GM12865 (cell line): ENCODE data around the gene DLK2.
A peak's percentile ranks its signal among the peaks of the same experiment; 100 is the strongest.
"Not testable (repeated sequence)": the region's sequence is repeated elsewhere in the genome, so short reads cannot be mapped to it uniquely, and the experiment has no call there.

ENCODE experiments used
- DNase-seq: peaks from one replicate; pipeline ENCODE4 v3.0.0; 2010; ENCODE audit warnings: low read depth
- H3K4me3 ChIP-seq: 2 replicates; pipeline ENCODE4 v1.5.1; 2011; ENCODE audit warnings: mild to moderate bottlenecking, low read depth, low read length, control low read depth
- TF ChIP-seq, protein P1 (sequence below): IDR thresholded peaks from 2 replicates; pipeline ENCODE4 v1.5.1; 2011; ENCODE audit warnings: low read length, control low read depth, low read depth, inconsistent platforms; ENCODE audit not compliant: insufficient read depth; ENCODE audit errors: missing control alignments

Gene DLK2

DNA sequence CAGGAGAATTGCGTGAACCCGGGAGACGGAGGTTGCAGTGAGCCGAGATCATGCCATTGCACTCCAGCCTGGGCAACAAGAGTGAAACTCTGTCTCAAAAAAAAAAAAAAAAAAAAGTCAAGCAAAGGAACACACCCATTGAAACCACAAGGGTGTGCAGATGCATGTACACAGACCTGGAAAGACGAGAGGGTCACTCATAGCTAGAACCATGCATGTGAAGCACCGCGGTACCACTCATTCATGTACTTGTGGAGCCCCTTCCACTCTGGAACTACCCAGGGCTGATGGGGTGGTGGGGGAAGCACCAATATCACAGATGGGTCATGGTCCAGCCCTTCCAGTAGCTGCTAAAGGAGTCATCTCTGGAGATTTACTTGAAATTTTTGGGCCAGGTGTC lies 14.6 kb upstream of the DLK2 start:
- TF ChIP-seq, protein P1, sequence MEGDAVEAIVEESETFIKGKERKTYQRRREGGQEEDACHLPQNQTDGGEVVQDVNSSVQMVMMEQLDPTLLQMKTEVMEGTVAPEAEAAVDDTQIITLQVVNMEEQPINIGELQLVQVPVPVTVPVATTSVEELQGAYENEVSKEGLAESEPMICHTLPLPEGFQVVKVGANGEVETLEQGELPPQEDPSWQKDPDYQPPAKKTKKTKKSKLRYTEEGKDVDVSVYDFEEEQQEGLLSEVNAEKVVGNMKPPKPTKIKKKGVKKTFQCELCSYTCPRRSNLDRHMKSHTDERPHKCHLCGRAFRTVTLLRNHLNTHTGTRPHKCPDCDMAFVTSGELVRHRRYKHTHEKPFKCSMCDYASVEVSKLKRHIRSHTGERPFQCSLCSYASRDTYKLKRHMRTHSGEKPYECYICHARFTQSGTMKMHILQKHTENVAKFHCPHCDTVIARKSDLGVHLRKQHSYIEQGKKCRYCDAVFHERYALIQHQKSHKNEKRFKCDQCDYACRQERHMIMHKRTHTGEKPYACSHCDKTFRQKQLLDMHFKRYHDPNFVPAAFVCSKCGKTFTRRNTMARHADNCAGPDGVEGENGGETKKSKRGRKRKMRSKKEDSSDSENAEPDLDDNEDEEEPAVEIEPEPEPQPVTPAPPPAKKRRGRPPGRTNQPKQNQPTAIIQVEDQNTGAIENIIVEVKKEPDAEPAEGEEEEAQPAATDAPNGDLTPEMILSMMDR: no peak
- DNase-seq: peak; percentile 75
- H3K4me3 ChIP-seq: no peak overlapping the region

DNA sequence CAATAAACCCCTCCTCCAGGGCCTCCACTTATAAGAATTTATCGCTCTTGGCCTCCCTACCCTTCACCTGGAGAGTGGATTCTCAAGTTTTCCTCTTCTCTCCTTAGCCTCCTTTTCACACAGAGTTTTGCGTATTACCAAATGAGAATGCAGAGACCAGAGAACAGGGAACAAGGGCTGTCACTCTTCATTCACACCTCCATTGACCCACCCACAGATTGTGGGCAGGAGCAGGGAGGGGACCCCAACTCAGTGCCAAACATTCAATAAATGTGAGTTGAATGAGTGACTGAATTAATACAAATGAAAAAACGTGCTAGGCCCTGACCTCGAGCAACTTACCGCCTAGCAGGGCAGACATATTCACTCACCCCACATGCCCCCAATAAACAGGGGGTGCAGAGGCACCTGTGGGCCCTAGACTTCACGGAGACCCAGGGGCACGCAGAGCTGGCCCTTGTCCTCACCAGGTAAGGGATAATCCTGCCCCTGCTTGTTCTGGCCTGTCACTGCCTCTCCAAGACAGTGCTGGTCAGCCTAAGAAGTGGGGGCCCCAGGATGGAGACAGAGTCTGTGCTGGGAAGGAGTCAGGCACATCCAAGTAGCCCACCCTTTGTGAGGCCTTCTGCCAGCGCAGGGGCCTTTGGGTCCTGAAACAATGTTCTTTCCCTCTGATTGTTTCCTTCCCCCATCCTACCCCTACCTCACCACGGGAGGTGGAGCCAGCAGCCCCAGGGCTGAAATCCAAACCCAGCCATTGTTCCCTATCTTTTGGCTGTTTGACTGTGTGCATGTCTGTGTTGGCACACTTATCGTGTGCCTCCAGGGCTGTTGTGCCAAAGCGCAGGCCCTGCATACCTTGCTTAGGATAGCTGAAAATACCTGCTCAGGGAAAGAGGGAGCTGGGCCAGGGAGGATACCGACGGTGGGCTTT lies 13.7 kb upstream of the DLK2 start:
- no peak for DNase-seq
- TF ChIP-seq, protein P1: no peak
- H3K4me3 ChIP-seq: no peak overlapping the region

DNA sequence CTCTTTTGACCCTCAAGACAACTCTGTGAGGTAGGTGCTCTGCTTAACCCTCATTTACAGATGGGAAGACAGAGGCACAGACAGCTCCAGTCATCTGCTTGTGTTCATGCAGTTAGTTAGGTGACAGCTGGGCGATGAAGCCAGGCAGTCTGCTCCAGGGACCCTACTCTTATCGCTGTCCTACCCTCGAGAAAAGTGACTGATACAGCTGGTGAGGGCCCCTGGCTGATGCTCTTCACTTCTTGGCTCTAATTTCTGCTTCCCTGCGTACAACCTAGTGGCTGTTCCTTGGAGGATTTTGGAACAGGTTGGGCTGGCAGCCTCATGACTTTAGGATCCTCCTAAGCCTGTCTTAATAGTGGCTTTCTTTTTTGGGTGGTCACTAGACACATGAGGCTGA lies 12.9 kb upstream of the DLK2 start:
- TF ChIP-seq, protein P1: no peak
- no peak overlapping the region for H3K4me3 ChIP-seq
- DNase-seq: no peak

DNA sequence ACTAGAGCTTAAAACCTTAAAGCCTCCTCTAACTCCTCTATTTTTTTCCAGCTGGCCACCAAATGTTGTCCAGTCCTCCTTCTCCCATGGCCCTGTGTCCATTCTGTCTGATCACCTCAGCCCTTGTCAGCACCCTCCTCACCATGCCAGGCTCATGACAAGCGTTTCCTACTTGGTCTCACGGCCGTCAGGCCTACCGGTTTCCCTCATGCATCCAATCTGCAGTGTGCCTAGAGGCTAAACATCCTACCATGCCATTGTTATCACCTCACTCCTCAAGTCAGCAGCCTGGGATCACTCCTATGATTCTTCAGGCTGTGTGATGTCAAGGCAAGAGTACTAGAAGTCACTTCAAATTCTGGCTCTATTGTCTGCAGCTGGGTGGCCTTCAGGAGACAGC lies 12.4 kb upstream of the DLK2 start:
- TF ChIP-seq, protein P1: no peak
- H3K4me3 ChIP-seq: no peak overlapping the region
- DNase-seq: no peak

DNA sequence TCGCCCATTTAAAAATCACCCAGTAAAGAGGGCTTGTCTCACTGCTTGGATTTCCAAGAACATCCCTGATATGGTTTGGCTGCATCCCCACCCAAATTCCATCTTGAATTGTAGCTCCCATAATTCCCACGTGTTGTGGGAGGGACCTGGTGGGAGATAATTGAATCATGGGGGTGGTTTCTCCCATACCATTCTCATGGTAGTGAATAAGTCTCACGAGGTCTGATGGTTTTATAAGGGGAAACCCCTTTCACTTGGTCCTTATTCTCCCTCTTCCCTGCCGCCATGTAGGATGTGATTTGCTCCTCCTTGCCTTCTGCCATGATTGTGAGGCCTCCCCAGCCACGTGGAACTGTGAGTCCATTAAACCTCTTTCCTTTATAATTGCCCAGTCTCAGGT lies 11.9 kb upstream of the DLK2 start:
- not testable (repeated sequence) for H3K4me3 ChIP-seq, DNase-seq

DNA sequence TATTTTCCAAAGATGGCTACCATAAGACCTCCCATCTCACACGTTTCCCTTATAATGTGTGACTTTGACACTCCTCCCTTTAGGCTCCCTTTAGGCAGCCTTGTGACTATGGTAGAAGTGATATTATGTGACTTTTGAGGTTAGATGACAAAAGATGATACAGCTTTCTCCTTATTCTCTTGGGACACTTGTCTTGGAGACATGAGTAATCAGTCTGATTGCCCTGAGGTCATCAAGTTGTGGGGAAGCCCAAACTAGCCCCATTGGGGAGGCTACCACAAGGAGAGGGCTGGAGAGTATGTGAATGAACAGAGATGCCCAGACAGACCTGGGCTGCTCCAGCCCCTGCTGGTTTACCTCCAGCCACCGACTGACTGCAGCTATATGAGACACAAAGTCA lies 10.6 kb upstream of the DLK2 start:
- TF ChIP-seq, protein P1: no peak
- H3K4me3 ChIP-seq: no peak overlapping the region
- DNase-seq: no peak

DNA sequence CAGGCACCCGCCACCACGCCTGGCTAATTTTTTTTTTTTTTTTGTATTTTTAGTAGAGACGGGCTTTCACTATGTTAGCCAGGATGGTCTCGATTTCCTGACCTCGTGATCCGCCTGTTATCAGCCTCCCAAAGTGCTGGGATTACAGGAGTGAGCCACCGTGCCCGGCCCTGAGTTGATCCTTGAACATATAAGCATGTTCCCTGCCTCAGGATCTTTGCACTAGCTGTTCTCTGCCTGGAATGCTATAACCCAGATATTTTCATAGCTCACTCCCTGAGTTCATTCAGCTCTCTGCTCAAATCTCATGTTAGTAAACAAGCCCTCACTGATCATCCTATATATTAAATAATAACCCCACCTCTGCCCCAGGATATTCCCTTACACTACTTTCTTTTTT lies 9.0 kb upstream of the DLK2 start:
- no peak for DNase-seq
- TF ChIP-seq, protein P1: no peak

More for the DNA sequence above, 9.0 kb upstream of the DLK2 start:
- no peak overlapping the region for H3K4me3 ChIP-seq
